PC-3 (cell line): ENCODE data around the gene LDHAL6A. TPM values are rescaled to one million over a fixed set of nuclear protein-coding genes. Genes with fewer than 3 reads are reported as not detected.

Source experiments
- ATAC-seq: fragments of 200-7000 bp; cut with Tn5 transposase; 2 replicates; pipeline ENCODE4 v1.9.1; 2020; ENCODE audit warnings: mild to moderate bottlenecking, moderate library complexity
- BruUV-seq: library from RNA; stranded (reverse); fragments of 400-500 nt; replicated peaks from 2 replicates; lab custom pipeline; 2021; lab: Mats Ljungman, UMichigan
- CTCF ChIA-PET: fragments of 300-600 bp; sonication (Branson Sonifier 250); formaldehyde crosslinking; loops from one replicate; lab custom pipeline; 2022; ENCODE audit warnings: antibody characterized with exemption; lab: Charles Lee
- POLR2A ChIA-PET: fragments of 300-600 bp; sonication (Branson Sonifier 250); formaldehyde crosslinking; loops from one replicate; lab custom pipeline; 2022; ENCODE audit warnings: antibody characterized with exemption; ENCODE audit not compliant: unreplicated experiment; lab: Charles Lee
- DNase-seq: peaks from one replicate; pipeline ENCODE4 v3.0.0-alpha.2; 2015
- H2AFZ ChIP-seq: fragments of 300-600 bp; sonication (generic); 2 replicates; pipeline ENCODE4 v1.6.0; 2016; ENCODE audit warnings: antibody characterized with exemption, low read length
- H3F3A ChIP-seq: fragments of 300-600 bp; sonication (generic); one replicate; pipeline ENCODE4 v1.6.0; 2017; ENCODE audit warnings: antibody characterized with exemption, low read length, control low read depth, mild to moderate bottlenecking; ENCODE audit not compliant: unreplicated experiment
- H3K27ac ChIP-seq: fragments of 300-600 bp; sonication (generic); 2 replicates; pipeline ENCODE4 v1.5.1; 2016; ENCODE audit warnings: mild to moderate bottlenecking, low read length
- H3K27me3 ChIP-seq: fragments of 300-600 bp; sonication (generic); 2 replicates; pipeline ENCODE4 v1.6.1; 2016; ENCODE audit warnings: low read length, mixed read lengths
- H3K36me3 ChIP-seq: fragments of 300-600 bp; sonication (generic); 2 replicates; pipeline ENCODE4 v1.6.1; 2016; ENCODE audit warnings: low read depth, mixed run types, low read length, mixed read lengths
- H3K4me1 ChIP-seq: fragments of 300-600 bp; sonication (generic); 2 replicates; pipeline ENCODE4 v1.5.1; 2016; ENCODE audit warnings: low read length; ENCODE audit not compliant: insufficient read depth
- H3K4me2 ChIP-seq: fragments of 300-600 bp; sonication (generic); 2 replicates; pipeline ENCODE4 v1.6.0; 2016; ENCODE audit warnings: low read length
- H3K4me3 ChIP-seq: fragments of 300-600 bp; sonication (generic); 2 replicates; pipeline ENCODE4 v1.5.1; 2016; ENCODE audit warnings: mild to moderate bottlenecking, low read length, mixed read lengths
- H3K79me2 ChIP-seq: fragments of 300-600 bp; sonication (generic); 2 replicates; pipeline ENCODE4 v1.6.1; 2017; ENCODE audit warnings: low read length, mixed read lengths
- H3K9ac ChIP-seq: fragments of 300-600 bp; sonication (generic); 2 replicates; pipeline ENCODE4 v1.6.0; 2016; ENCODE audit warnings: mild to moderate bottlenecking, low read length
- H3K9me2 ChIP-seq: fragments of 300-600 bp; sonication (generic); replicated peaks from 2 replicates; pipeline ENCODE4 v1.6.1; 2016; ENCODE audit warnings: mixed run types, low read length, mixed read lengths
- H3K9me3 ChIP-seq: fragments of 300-600 bp; sonication (generic); 2 replicates; pipeline ENCODE4 v1.6.1; 2016; ENCODE audit warnings: low read length, mixed read lengths
- H4K20me1 ChIP-seq: fragments of 300-600 bp; sonication (generic); 2 replicates; pipeline ENCODE4 v1.6.1; 2016; ENCODE audit warnings: low read length, mixed read lengths
- EZH2 ChIP-seq: fragments of 300-600 bp; sonication (generic); IDR thresholded peaks from one replicate; pipeline ENCODE4 v1.6.1; 2017; ENCODE audit warnings: antibody characterized with exemption, mild to moderate bottlenecking, low read length; ENCODE audit not compliant: unreplicated experiment
- EZH2phosphoT487 ChIP-seq: fragments of 300-600 bp; sonication (generic); IDR thresholded peaks from 2 replicates; pipeline ENCODE4 v1.6.1; 2018; ENCODE audit warnings: mild to moderate bottlenecking, antibody characterized with exemption, low read length, borderline replicate concordance
- intact Hi-C: fragments of 100-400 bp; cut with micrococcal nuclease; formaldehyde crosslinking; loops from 2 replicates; pipeline ENCODE4 v1.9.0; 2023
- total RNA-seq: library from RNA; depleted of rRNA; stranded (reverse); fragments of >200 nt; gene quantifications from 2 replicates; pipeline ENCODE4 v1.2.3, GENCODE V29; 2014
- TF ChIP-seq, protein P1 (sequence below): fragments of 300-600 bp; sonication (generic); conservative IDR thresholded peaks from 2 replicates; pipeline ENCODE4 v1.5.1; 2017; ENCODE audit warnings: antibody characterized with exemption, low read depth, mild to moderate bottlenecking, low read length

LDHAL6A gene
- total RNA-seq, 1 experiment from 2014 or later: not detected

DNA sequence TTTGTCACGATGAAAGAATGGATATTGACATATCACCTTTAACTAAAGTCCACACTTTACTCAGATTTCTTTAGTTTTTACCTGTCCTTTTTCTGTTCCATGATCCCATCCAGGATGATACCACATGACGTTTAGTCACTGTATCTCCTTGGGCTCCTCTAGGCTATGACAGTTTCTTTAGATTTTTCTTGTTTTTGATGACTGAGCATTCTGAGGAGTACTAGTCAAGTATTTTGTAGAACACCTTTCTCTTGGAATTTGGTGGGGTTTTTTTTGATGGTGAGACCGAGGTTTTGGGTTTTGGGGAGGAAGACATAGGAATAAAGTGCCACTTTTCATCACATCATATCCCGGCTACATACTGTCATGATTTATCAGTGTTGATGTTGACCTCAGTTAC is 4.0 kb downstream of the LDHAL6A start:
- Histone ChIP-seq H3K4me3 (no peak overlapping the region), H3K4me2 (no peak overlapping the region), H3K27me3 (no peaks in the 10 kb centered on the region), H2AFZ (no peak overlapping the region), H3K9ac (no peak overlapping the region), H3K4me1 (peaks cover 10% of the 10 kb centered on the region), H4K20me1 (no peaks in the 10 kb centered on the region), H3K36me3 (no peaks in the 10 kb centered on the region), H3K27ac (no peak overlapping the region), H3F3A (no peaks in the 10 kb centered on the region), H3K9me3 (no peaks in the 10 kb centered on the region), H3K79me2 (no peaks in the 10 kb centered on the region), H3K9me2 (no peaks in the 10 kb centered on the region)
- DNase-seq (no peak), ATAC-seq (no peak)
- BruUV-seq: no TSS peak
- POLR2A ChIA-PET: no interaction called here
- TF ChIP-seq, protein P1, sequence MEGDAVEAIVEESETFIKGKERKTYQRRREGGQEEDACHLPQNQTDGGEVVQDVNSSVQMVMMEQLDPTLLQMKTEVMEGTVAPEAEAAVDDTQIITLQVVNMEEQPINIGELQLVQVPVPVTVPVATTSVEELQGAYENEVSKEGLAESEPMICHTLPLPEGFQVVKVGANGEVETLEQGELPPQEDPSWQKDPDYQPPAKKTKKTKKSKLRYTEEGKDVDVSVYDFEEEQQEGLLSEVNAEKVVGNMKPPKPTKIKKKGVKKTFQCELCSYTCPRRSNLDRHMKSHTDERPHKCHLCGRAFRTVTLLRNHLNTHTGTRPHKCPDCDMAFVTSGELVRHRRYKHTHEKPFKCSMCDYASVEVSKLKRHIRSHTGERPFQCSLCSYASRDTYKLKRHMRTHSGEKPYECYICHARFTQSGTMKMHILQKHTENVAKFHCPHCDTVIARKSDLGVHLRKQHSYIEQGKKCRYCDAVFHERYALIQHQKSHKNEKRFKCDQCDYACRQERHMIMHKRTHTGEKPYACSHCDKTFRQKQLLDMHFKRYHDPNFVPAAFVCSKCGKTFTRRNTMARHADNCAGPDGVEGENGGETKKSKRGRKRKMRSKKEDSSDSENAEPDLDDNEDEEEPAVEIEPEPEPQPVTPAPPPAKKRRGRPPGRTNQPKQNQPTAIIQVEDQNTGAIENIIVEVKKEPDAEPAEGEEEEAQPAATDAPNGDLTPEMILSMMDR: no peak
- TF ChIP-seq EZH2: no peak
- no peak for TF ChIP-seq EZH2phosphoT487
- CTCF ChIA-PET: no interaction called here
- intact Hi-C loops: no loop called here

DNA sequence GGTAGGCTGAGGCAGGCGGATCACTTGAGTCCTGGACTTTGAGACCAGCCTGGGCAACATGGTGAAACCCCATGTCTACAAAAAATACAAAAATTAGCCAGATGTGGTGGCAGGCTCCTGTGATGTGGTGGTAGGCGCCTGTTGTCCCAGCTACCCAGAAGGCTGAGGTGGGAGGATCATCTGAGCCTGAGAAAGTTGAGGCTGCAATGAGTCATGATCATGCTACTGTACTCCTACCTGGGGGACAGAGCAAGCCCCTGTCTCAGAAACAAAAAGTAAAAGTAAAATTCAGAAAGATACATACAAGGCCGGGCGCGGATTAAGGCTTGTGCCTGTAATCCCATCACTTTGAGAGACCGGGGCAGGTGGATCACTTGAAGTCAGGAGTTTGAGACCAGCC is 6.3 kb downstream of the LDHAL6A start:
- H2AFZ ChIP-seq: no peak overlapping the region
- H3K79me2 ChIP-seq: no peaks in the 10 kb centered on the region
- no peaks in the 10 kb centered on the region for H3K36me3 ChIP-seq
- intact Hi-C loops: no loop called here
- no peaks in the 10 kb centered on the region for H3F3A ChIP-seq
- H3K9me3 ChIP-seq: no peaks in the 10 kb centered on the region
- H3K4me1 ChIP-seq: peaks cover 10% of the 10 kb centered on the region
- no peak overlapping the region for H3K27ac ChIP-seq
- no peaks in the 10 kb centered on the region for H3K27me3 ChIP-seq
- no peak for TF ChIP-seq EZH2
- TF ChIP-seq, protein P1: no peak
- no peak for TF ChIP-seq EZH2phosphoT487
- H3K9ac ChIP-seq: no peak overlapping the region
- ATAC-seq (no peak), DNase-seq (no peak)
- ChIA-PET CTCF (no interaction called here), POLR2A (no interaction called here)
- H3K4me3 ChIP-seq: no peak overlapping the region
- no TSS peak for BruUV-seq
- no peaks in the 10 kb centered on the region for H4K20me1 ChIP-seq
- no peak overlapping the region for H3K4me2 ChIP-seq
- no peaks in the 10 kb centered on the region for H3K9me2 ChIP-seq

DNA sequence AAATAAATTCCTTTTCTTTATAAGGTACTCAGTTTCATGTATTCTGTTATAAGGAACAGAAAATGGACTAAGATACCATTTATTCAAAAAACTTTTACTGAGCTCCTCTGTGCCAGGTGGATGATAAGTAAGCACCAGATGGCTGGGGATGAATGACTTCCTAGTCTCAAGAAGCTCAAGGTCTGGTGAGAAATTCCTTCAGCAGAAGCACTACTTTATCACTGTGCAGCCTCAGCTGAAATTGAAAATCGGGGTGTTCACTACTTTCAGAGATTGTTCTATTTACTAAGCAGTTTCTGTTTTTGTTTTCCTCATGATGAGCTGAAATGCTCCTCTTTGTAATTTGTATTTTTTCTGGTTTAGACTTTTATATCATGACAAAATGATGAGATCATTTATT is 7.8 kb downstream of the LDHAL6A start:
- Histone ChIP-seq H3K9ac (no peak overlapping the region), H3K4me1 (no peaks in the 10 kb centered on the region), H3K4me3 (no peak overlapping the region), H2AFZ (no peak overlapping the region), H3F3A (no peaks in the 10 kb centered on the region), H3K9me2 (no peaks in the 10 kb centered on the region), H3K4me2 (no peak overlapping the region), H3K9me3 (no peaks in the 10 kb centered on the region), H3K27me3 (no peaks in the 10 kb centered on the region), H3K36me3 (no peaks in the 10 kb centered on the region), H3K27ac (no peak overlapping the region), H4K20me1 (no peaks in the 10 kb centered on the region), H3K79me2 (no peaks in the 10 kb centered on the region)
- DNase-seq (no peak), ATAC-seq (no peak)
- ChIA-PET CTCF (no interaction called here), POLR2A (interaction anchor here (0.6 kb wide), 1 partner anchor 21 kb away, joined by 3 read pairs; no protein-coding TSS in a partner anchor)
- TF ChIP-seq EZH2 (no peak), EZH2phosphoT487 (no peak)
- TF ChIP-seq, protein P1: no peak
- intact Hi-C loops: no loop called here
- no TSS peak for BruUV-seq
